BJ (cell line): ENCODE results near the gene ZNF236. TPM values are rescaled to one million over a fixed set of nuclear protein-coding genes. Genes with fewer than 3 reads are reported as not detected.

ENCODE experiments used
- CTCF ChIA-PET: fragments of 350-600 bp; formaldehyde crosslinking; extraction: SDS; loops from one replicate; lab custom pipeline; 2021; ENCODE audit warnings: antibody characterized with exemption, inconsistent platforms; lab: Yijun Ruan, JAX
- POLR2A ChIA-PET: fragments of 300-600 bp; sonication (Branson Sonifier 250); formaldehyde crosslinking; extraction: SDS; loops from one replicate; lab custom pipeline; 2021; ENCODE audit warnings: antibody characterized with exemption; lab: Charles Lee
- DNase-seq: peaks from one replicate; pipeline ENCODE4 v3.0.0-alpha.2; 2011; ENCODE audit warnings: low read depth
- H3K27me3 ChIP-seq: 2 replicates; pipeline ENCODE4 v1.6.0; 2011; ENCODE audit warnings: low read length; ENCODE audit not compliant: control insufficient read depth, insufficient read depth
- H3K36me3 ChIP-seq: 2 replicates; pipeline ENCODE4 v1.5.1; 2011; ENCODE audit warnings: low read length; ENCODE audit not compliant: control insufficient read depth, insufficient read depth
- H3K4me3 ChIP-seq: 2 replicates; pipeline ENCODE4 v1.5.1; 2011; ENCODE audit warnings: low read depth, mild to moderate bottlenecking, control low read depth, low read length
- polyA plus RNA-seq: library from polyadenylated mRNA; depleted of rRNA; stranded (reverse); fragments of >200 nt; gene quantifications from 2 replicates; pipeline ENCODE4 v1.2.3, GENCODE V29; 2011
- TF ChIP-seq, protein P1 (sequence below): IDR thresholded peaks from 2 replicates; pipeline ENCODE4 v1.5.1; 2011; ENCODE audit warnings: low read depth, mild to moderate bottlenecking, control low read depth, inconsistent platforms, low read length, moderate library complexity; ENCODE audit not compliant: insufficient read depth

Gene ZNF236
- polyA plus RNA-seq, 1 experiment, result 5.1 TPM

DNA sequence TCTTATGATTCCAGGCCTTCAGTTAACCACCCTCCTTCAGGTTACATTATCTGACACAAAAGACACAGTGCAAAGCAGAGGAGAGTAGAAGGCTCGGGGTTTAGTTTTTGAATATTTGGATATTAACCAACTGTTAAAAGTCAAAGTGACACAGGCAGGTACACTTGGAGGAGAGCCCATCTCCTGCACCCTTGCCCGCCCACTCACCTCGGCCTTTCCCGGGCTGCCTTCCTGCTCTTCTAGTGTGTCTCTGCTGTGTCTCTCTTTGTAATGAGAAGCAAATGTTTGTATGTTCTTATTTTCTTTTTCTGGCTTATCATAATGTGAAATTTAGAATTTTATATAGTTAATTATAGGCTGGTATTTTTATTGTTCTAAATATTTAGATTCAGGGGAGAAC, 35.1 kb downstream of the ZNF236 start:
- no peaks in the 10 kb centered on the region for H3K27me3 ChIP-seq
- H3K36me3 ChIP-seq, result peaks cover 6% of the 10 kb centered on the region
- no peak for DNase-seq
- ChIA-PET POLR2A (no interaction called here), CTCF (no interaction called here)
- no peak overlapping the region for H3K4me3 ChIP-seq
- TF ChIP-seq, protein P1, sequence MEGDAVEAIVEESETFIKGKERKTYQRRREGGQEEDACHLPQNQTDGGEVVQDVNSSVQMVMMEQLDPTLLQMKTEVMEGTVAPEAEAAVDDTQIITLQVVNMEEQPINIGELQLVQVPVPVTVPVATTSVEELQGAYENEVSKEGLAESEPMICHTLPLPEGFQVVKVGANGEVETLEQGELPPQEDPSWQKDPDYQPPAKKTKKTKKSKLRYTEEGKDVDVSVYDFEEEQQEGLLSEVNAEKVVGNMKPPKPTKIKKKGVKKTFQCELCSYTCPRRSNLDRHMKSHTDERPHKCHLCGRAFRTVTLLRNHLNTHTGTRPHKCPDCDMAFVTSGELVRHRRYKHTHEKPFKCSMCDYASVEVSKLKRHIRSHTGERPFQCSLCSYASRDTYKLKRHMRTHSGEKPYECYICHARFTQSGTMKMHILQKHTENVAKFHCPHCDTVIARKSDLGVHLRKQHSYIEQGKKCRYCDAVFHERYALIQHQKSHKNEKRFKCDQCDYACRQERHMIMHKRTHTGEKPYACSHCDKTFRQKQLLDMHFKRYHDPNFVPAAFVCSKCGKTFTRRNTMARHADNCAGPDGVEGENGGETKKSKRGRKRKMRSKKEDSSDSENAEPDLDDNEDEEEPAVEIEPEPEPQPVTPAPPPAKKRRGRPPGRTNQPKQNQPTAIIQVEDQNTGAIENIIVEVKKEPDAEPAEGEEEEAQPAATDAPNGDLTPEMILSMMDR, result no peak

DNA sequence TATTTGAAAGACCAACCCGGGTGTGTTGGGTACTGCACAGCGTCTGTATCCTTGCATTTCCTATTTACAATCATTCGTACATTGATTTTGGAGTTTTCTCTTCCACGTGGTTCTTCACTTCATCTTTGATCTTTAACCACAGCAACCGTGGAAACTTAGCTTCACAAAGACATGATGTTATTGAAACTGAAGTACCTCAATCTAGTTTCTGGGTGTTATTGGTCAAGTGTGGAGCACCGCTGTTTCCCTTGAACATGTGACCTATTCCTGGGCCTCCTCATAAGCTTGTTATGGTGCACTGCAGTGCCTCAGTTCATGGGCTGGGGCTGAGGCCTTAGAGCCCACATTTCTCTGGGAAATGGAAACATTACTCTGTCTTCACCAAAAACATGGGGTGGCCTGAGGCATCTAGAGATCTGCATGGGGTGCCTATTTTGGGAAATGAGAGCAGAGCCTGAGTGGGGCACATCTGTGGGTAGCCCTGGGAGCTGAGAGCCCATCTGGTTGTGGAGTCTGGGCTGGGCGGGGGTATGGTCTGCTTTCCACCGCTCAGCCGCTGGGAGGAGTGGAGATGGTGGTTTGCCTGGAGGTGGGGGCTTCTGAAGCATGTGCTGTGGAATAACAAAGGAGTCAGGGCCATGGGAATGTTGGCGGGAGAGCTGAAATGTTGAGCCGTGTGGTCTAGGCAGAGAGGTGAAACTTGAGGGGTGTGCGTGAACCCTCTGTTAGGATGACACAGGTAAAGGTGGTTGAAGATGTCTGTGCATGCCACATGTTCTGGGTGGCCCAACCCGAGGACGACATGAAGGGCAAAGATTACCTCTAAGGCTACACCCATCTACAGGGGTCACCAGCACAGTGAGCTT, 37.4 kb downstream of the ZNF236 start:
- POLR2A ChIA-PET, result no interaction called here
- DNase-seq, result no peak

DNA sequence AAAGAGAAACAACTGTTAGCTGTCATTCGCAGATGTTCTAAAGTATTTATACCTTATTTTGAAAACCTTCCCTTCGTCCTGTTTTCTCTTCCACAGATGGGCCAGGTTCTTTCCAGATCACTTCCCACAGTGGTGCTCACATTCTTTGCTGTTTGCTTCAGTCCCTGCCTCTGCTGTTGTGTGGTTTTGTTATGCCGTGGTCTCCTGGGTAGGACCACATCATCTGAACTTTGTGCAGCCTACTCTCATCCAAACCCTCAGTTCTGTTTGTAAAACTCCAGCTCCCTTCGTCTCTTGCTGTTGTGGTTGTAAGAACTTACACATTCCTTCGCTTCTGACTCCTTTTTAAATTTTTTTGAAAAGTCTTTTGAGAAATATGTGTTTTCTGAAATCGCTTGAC, 38.1 kb downstream of the ZNF236 start:
- DNase-seq, result no peak
- Histone ChIP-seq H3K4me3 (no peak overlapping the region), H3K27me3 (no peaks in the 10 kb centered on the region), H3K36me3 (peaks cover 8% of the 10 kb centered on the region)
- POLR2A ChIA-PET, result no interaction called here
- CTCF ChIA-PET, result interaction anchor here (1.4 to 2.3 kb wide), 2 partner anchors 10 to 57 kb away, joined by 4 to 12 read pairs; no protein-coding TSS in a partner anchor
- TF ChIP-seq, protein P1, result no peak

More for the DNA sequence above, 37.4 kb downstream of the ZNF236 start:
- Histone ChIP-seq H3K4me3 (no peak overlapping the region), H3K36me3 (peaks cover 8% of the 10 kb centered on the region), H3K27me3 (no peaks in the 10 kb centered on the region)
- CTCF ChIA-PET, result interaction anchor here (2.3 kb wide), 1 partner anchor 56 kb away, joined by 12 read pairs; no protein-coding TSS in a partner anchor
- TF ChIP-seq, protein P1, result no peak

DNA sequence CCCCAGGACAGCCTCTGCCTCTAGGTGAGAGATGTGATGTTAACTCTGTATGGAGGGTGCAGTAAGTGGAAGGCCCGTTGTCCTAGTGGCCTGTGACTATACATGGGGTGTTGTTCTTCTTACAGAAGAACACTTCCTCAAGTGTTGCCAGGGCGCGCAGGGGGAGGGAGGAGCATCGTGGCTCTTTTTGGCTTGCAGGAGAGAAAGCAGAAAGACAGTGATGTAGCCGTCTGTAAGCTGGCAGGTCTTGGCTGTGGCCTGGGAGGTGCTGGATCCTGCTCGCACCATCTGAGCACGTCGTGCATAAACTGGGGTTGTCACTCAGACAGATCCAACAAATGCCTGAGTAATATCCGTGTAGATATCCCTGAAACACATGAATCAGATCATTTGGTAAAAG, 44.3 kb downstream of the ZNF236 start:
- no peak for DNase-seq
- CTCF ChIA-PET, result interaction anchor here (0.6 kb wide), 1 partner anchor 65 kb away, joined by 3 read pairs; no protein-coding TSS in a partner anchor
- POLR2A ChIA-PET, result no interaction called here
- TF ChIP-seq, protein P1, result no peak
- no peaks in the 10 kb centered on the region for H3K27me3 ChIP-seq
- peaks cover 3% of the 10 kb centered on the region for H3K36me3 ChIP-seq
- no peak overlapping the region for H3K4me3 ChIP-seq

DNA sequence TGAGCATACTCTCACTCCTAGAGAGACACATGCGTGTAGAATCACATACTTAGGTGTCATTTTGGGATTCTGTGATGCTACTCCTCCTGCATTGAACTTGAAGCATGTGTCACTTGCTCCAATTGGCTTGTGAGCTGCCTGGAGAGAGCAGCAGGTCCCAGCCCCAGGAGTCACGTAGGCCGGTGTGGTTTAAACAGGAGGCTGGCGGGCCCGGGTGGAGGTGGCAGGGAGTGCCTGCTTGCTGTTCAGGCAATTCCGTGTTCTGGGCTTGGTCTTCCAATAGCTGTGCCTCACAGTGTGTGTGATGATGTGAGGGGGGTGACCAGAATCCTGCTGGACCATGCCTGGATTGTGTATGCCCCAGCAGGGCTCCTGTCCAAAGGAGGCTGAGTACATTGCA, 51.0 kb downstream of the ZNF236 start:
- CTCF ChIA-PET, result interaction anchor here (0.6 to 1.2 kb wide), 3 partner anchors 11 to 95 kb away, joined by 3 read pairs; no protein-coding TSS in a partner anchor

More for the DNA sequence above, 51.0 kb downstream of the ZNF236 start:
- Histone ChIP-seq H3K27me3 (no peaks in the 10 kb centered on the region), H3K4me3 (no peak overlapping the region), H3K36me3 (peaks cover 6% of the 10 kb centered on the region)
- POLR2A ChIA-PET, result no interaction called here
- no peak for DNase-seq
- TF ChIP-seq, protein P1, result no peak
